ENCODE results near the gene TMEM196. TPM values are rescaled to one million over a fixed set of nuclear protein-coding genes. Genes with fewer than 3 reads are reported as not detected.

The TMEM196 gene
- total RNA-seq, 4 donors from 2014 or later, result 1.0 TPM; not detected in 3

- Histone ChIP-seq H3K4me1 (no peaks in the 10 kb centered on the region), H3K9me3 (no peaks in the 10 kb centered on the region), H3K4me3 (no peak overlapping the region), H3K27ac (no peak overlapping the region), H3K27me3 (no peaks in the 10 kb centered on the region), H3K36me3 (no peaks in the 10 kb centered on the region)
- TF ChIP-seq POLR2A (IDR thresholded peaks at IDR 0.05) (no peak), CTCF (IDR thresholded peaks at IDR 0.05) (no peak)
- intact Hi-C loops (cut with DNase I; ENCODE audit: low total_unique reads), result no loop called here
- no peak for DNase-seq
Observed at GRCh38 chr7:19798986-19799385, 25.6 kb upstream of the TMEM196 start.

GRCh38 chr7:19783541-19783940 lies 10.1 kb upstream of the TMEM196 start:
- Histone ChIP-seq H3K36me3 (no peaks in the 10 kb centered on the region), H3K27me3 (no peaks in the 10 kb centered on the region), H3K4me3 (no peak overlapping the region), H3K27ac (no peak overlapping the region), H3K9me3 (no peaks in the 10 kb centered on the region), H3K4me1 (no peaks in the 10 kb centered on the region)
- TF ChIP-seq CTCF (IDR thresholded peaks at IDR 0.05), result no peak
- no peak for TF ChIP-seq POLR2A (IDR thresholded peaks at IDR 0.05)
- intact Hi-C loops (cut with DNase I; ENCODE audit: low total_unique reads), result no loop called here
- no peak for DNase-seq

- H3K27ac ChIP-seq, result no peak overlapping the region
- intact Hi-C loops (cut with DNase I; ENCODE audit: low total_unique reads), result no loop called here
- H3K9me3 ChIP-seq, result no peaks in the 10 kb centered on the region
- no peak overlapping the region for H3K4me3 ChIP-seq
- H3K27me3 ChIP-seq, result peaks cover 0 to 10% of the 10 kb centered on the region in 2 donors
- H3K36me3 ChIP-seq, result no peaks in the 10 kb centered on the region
- no peak for DNase-seq
- H3K4me1 ChIP-seq, result no peaks in the 10 kb centered on the region
- TF ChIP-seq CTCF (IDR thresholded peaks at IDR 0.05) (no peak), POLR2A (IDR thresholded peaks at IDR 0.05) (no peak)
Observed at GRCh38 chr7:19776981-19777380, 3.6 kb upstream of the TMEM196 start.

GRCh38 chr7:19775578-19775977 lies 2.2 kb upstream of the TMEM196 start:
- no peaks in the 10 kb centered on the region for H3K4me1 ChIP-seq
- H3K36me3 ChIP-seq, result no peaks in the 10 kb centered on the region
- no peaks in the 10 kb centered on the region for H3K9me3 ChIP-seq
- TF ChIP-seq CTCF (IDR thresholded peaks at IDR 0.05) (no peak), POLR2A (IDR thresholded peaks at IDR 0.05) (no peak)
- H3K27me3 ChIP-seq, result peaks cover 2 to 18% of the 10 kb centered on the region in 2 donors
- no peak for DNase-seq
- intact Hi-C loops (cut with DNase I; ENCODE audit: low total_unique reads), result no loop called here
- H3K4me3 ChIP-seq, result no peak overlapping the region
- no peak overlapping the region for H3K27ac ChIP-seq

GRCh38 chr7:19772306-19772705 lies 1.1 kb downstream of the TMEM196 start:
- Histone ChIP-seq H3K4me1 (no peaks in the 10 kb centered on the region), H3K9me3 (no peaks in the 10 kb centered on the region), H3K36me3 (no peaks in the 10 kb centered on the region), H3K27me3 (peaks cover 2 to 18% of the 10 kb centered on the region in 2 donors), H3K4me3 (peak overlapping the region in 1 of 2 donors; percentile 25), H3K27ac (no peak overlapping the region)
- TF ChIP-seq POLR2A (IDR thresholded peaks at IDR 0.05), result no peak
- TF ChIP-seq CTCF (IDR thresholded peaks at IDR 0.05), result no peak
- no peak for DNase-seq
- intact Hi-C loops (cut with DNase I; ENCODE audit: low total_unique reads), result no loop called here
